DOHH2 (cell line): Measurements from ENCODE around the gene MKNK2.

Source experiments
- H3F3A ChIP-seq: fragments of 200-600 bp; sonication (generic), shearing (Covaris generic); 2 replicates; pipeline ENCODE4 v1.6.0; 2016; ENCODE audit warnings: antibody characterized with exemption, mild to moderate bottlenecking; ENCODE audit not compliant: control insufficient read depth, insufficient read depth
- H3K27ac ChIP-seq: fragments of 200-600 bp; sonication (generic); 2 replicates; pipeline ENCODE4 v1.5.1; 2014; ENCODE audit warnings: low read depth, mild to moderate bottlenecking, low read length, moderate library complexity
- H3K27me3 ChIP-seq: fragments of 200-600 bp; sonication (generic); 2 replicates; pipeline ENCODE4 v1.6.1; 2014; ENCODE audit warnings: mild to moderate bottlenecking, low read length, mixed read lengths; ENCODE audit not compliant: control insufficient read depth
- H3K36me3 ChIP-seq: fragments of 200-600 bp; sonication (generic); 2 replicates; pipeline ENCODE4 v1.6.1; 2014; ENCODE audit warnings: mild to moderate bottlenecking, low read length, moderate library complexity, mixed read lengths; ENCODE audit not compliant: control insufficient read depth
- H3K4me1 ChIP-seq: fragments of 200-600 bp; sonication (generic); 2 replicates; pipeline ENCODE4 v1.6.1; 2014; ENCODE audit warnings: mild to moderate bottlenecking, low read length, mixed read lengths; ENCODE audit not compliant: control insufficient read depth
- H3K4me2 ChIP-seq: fragments of 200-600 bp; sonication (generic); 2 replicates; pipeline ENCODE4 v1.6.0; 2014; ENCODE audit warnings: mild to moderate bottlenecking, low read length, moderate library complexity
- H3K4me3 ChIP-seq: fragments of 200-600 bp; sonication (generic); 2 replicates; pipeline ENCODE4 v1.5.1; 2014; ENCODE audit warnings: mild to moderate bottlenecking, low read length, mixed read lengths
- H3K79me2 ChIP-seq: fragments of 200-600 bp; sonication (generic); 2 replicates; pipeline ENCODE4 v1.6.1; 2014; ENCODE audit warnings: mild to moderate bottlenecking, low read length, mixed read lengths; ENCODE audit not compliant: control insufficient read depth
- H3K9me2 ChIP-seq: fragments of 200-600 bp; sonication (generic); replicated peaks from 2 replicates; pipeline ENCODE4 v1.6.1; 2014; ENCODE audit warnings: mild to moderate bottlenecking, low read length, mixed read lengths; ENCODE audit not compliant: control insufficient read depth
- H3K9me3 ChIP-seq: fragments of 200-600 bp; sonication (generic); 2 replicates; pipeline ENCODE4 v1.6.1; 2014; ENCODE audit warnings: antibody characterized with exemption, low read length, mixed read lengths; ENCODE audit not compliant: control insufficient read depth, insufficient read depth
- H4K20me1 ChIP-seq: fragments of 200-600 bp; sonication (generic); 2 replicates; pipeline ENCODE4 v1.6.0; 2014; ENCODE audit warnings: low read depth, mild to moderate bottlenecking, antibody characterized with exemption, low read length, moderate library complexity; ENCODE audit not compliant: control insufficient read depth, insufficient read depth
- CTCF ChIP-seq: fragments of 200-600 bp; sonication (generic); IDR thresholded peaks from one replicate; pipeline ENCODE4 v1.5.1; 2014; ENCODE audit warnings: antibody characterized with exemption, mild to moderate bottlenecking, low read depth, low read length; ENCODE audit not compliant: poor library complexity, severe bottlenecking
- EZH2phosphoT487 ChIP-seq: fragments of 200-600 bp; sonication (generic); IDR thresholded peaks from 2 replicates; pipeline ENCODE4 v1.6.1; 2017; ENCODE audit warnings: borderline replicate concordance, mild to moderate bottlenecking, antibody characterized with exemption, low read length, moderate library complexity, mixed read lengths

MKNK2 gene

GRCh38 chr19:2050991-2051772 lies at the start of gene MKNK2:
Gene MKNK2, minus strand, starts transcription at chr19:2051244. Its CDS starts 393 bp downstream, at chr19:2050851.
- H3K27ac ChIP-seq = peak within 1 kb of the TSS; percentile 85
- no peaks in the 10 kb centered on the region for H3K9me2 ChIP-seq
- no peak for TF ChIP-seq EZH2phosphoT487
- peak; percentile 51 for TF ChIP-seq CTCF

GRCh38 chr19:2100719-2101061 lies 49.6 kb upstream of the MKNK2 start:
- Histone ChIP-seq H3K79me2 (peaks cover 23% of the 10 kb centered on the region), H3K4me2 (no peak overlapping the region), H4K20me1 (no peaks in the 10 kb centered on the region), H3K4me3 (no peak overlapping the region), H3K27ac (no peak overlapping the region), H3K27me3 (no peaks in the 10 kb centered on the region), H3K36me3 (peaks cover 44% of the 10 kb centered on the region), H3K9me3 (peaks cover 2% of the 10 kb centered on the region; the same call in 1 of the 2 replicates), H3F3A (no peaks in the 10 kb centered on the region), H3K4me1 (peaks cover 14% of the 10 kb centered on the region), H3K9me2 (no peaks in the 10 kb centered on the region)
- TF ChIP-seq EZH2phosphoT487 (no peak), CTCF (no peak)

More at GRCh38 chr19:2050991-2051772, at the start of gene MKNK2:
- H3K36me3 ChIP-seq = peaks cover 46% of the 10 kb centered on the region
- peaks cover 43% of the 10 kb centered on the region for H4K20me1 ChIP-seq
- H3F3A ChIP-seq = peaks cover 49% of the 10 kb centered on the region
- H3K27me3 ChIP-seq = no peaks in the 10 kb centered on the region
- no peaks in the 10 kb centered on the region for H3K9me3 ChIP-seq
- peaks cover 51% of the 10 kb centered on the region for H3K79me2 ChIP-seq
- H3K4me2 ChIP-seq = peak within 1 kb of the TSS; percentile 98
- H3K4me3 ChIP-seq = peak within 1 kb of the TSS; percentile 99
- H3K4me1 ChIP-seq = peaks cover 86% of the 10 kb centered on the region

- Histone ChIP-seq H3F3A (no peaks in the 10 kb centered on the region; the same call in 1 of the 2 replicates), H3K36me3 (peaks cover 46% of the 10 kb centered on the region), H3K27me3 (no peaks in the 10 kb centered on the region), H3K4me3 (no peak overlapping the region), H3K79me2 (peaks cover 28% of the 10 kb centered on the region), H3K27ac (no peak overlapping the region), H3K9me3 (no peaks in the 10 kb centered on the region), H4K20me1 (no peaks in the 10 kb centered on the region), H3K9me2 (no peaks in the 10 kb centered on the region), H3K4me1 (peaks cover 14% of the 10 kb centered on the region), H3K4me2 (no peak overlapping the region)
- TF ChIP-seq EZH2phosphoT487 (no peak), CTCF (no peak)
Observed at GRCh38 chr19:2099937-2100718, 49.1 kb upstream of the MKNK2 start.
